Thymus (tissue), 11 donors: ENCODE measurements around the gene CDC26. TPM values are rescaled to one million over a fixed set of nuclear protein-coding genes. Genes with fewer than 3 reads are reported as not detected.

Experiments
- DNase-seq, 9 donors: peaks; one replicate each; pipeline ENCODE4 v3.0.0-alpha.2; 2013; ENCODE audit warnings: low spot score in 9 of 9, low read depth in 6 of 9, missing footprints in 1 of 9
- H3K27ac ChIP-seq, 2 donors: one replicate each; pipeline ENCODE4 v1.5.1; 2013; ENCODE audit warnings: control low read depth in 1 of 2, low read depth in 1 of 2, low read length in 1 of 2, mild to moderate bottlenecking in 1 of 2, moderate library complexity in 1 of 2
- H3K27me3 ChIP-seq, 2 donors: one replicate each; pipeline ENCODE4 v1.5.1; 2013; ENCODE audit warnings: low read length in 1 of 2; ENCODE audit not compliant: control insufficient read depth in 2 of 2, insufficient read depth in 1 of 2
- H3K36me3 ChIP-seq, 2 donors: one replicate each; pipeline ENCODE4 v1.5.1; 2013; ENCODE audit warnings: low read length in 1 of 2, mild to moderate bottlenecking in 1 of 2, moderate library complexity in 1 of 2; ENCODE audit not compliant: control insufficient read depth in 2 of 2, insufficient read depth in 2 of 2
- H3K4me1 ChIP-seq, 2 donors: one replicate each; pipeline ENCODE4 v1.5.1; 2013; ENCODE audit warnings: low read length in 2 of 2; ENCODE audit not compliant: control insufficient read depth in 2 of 2, insufficient read depth in 2 of 2
- H3K4me3 ChIP-seq, 2 donors: one replicate each; pipeline ENCODE4 v1.5.1; 2013; ENCODE audit warnings: low read length in 2 of 2, control low read depth in 1 of 2, mild to moderate bottlenecking in 1 of 2
- H3K9me3 ChIP-seq, 2 donors: one replicate each; pipeline ENCODE4 v1.5.1; 2013; ENCODE audit warnings: low read length in 1 of 2, mild to moderate bottlenecking in 1 of 2; ENCODE audit not compliant: control insufficient read depth in 2 of 2, insufficient read depth in 1 of 2
- WGBS: extraction: QIAGEN DNeasy Blood & Tissue Kit; methylation state at CpG from one replicate; pipeline ENCODE4 v1.1.7; 2013; 5-methylcytosine and 5-hydroxymethylcytosine counted together
- polyA plus RNA-seq: library from polyadenylated mRNA; stranded (reverse); fragments of 200-250 nt; gene quantifications from one replicate; pipeline ENCODE4 v1.2.3, GENCODE V29; 2013
- total RNA-seq: library from RNA; stranded (reverse); fragments of 120-200 nt; gene quantifications from one replicate; pipeline ENCODE4 v1.2.4, GENCODE V29; 2013
- donor health status: healthy.

The CDC26 gene
- total and polyA plus RNA-seq, 2 donors = 45.2 to 45.5 TPM

GRCh38 chr9:113311961-113312360, 36.6 kb upstream of the CDC26 start:
- DNase-seq = no peak
- Histone ChIP-seq H3K9me3 (no peaks in the 10 kb centered on the region), H3K4me3 (no peak overlapping the region), H3K27me3 (no peaks in the 10 kb centered on the region), H3K4me1 (no peaks in the 10 kb centered on the region), H3K27ac (no peak overlapping the region), H3K36me3 (no peaks in the 10 kb centered on the region)
- 95% methylated on average over 3 of the region's 3 CpGs for WGBS

DNA sequence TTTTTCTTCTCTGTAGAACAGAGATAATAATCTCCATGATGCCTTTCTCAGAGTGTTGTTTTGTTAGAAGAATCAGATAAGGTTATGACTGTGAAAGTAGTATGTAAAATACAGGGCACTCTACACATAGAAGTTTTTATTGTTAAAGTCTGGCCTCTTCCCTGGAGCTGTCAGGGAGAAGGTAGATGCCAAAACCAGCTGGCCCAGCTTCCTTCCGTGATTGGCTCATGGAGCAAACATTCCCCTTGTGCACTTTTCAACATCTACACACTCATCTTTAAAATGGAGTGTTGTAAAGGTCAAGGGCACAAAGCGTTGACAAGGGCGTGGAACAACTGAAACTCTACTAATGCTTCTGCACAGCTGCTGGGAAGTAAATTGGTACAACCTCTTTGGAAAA, 35.2 kb upstream of the CDC26 start:
- Histone ChIP-seq H3K27me3 (no peaks in the 10 kb centered on the region), H3K36me3 (no peaks in the 10 kb centered on the region), H3K4me3 (no peak overlapping the region), H3K9me3 (no peaks in the 10 kb centered on the region), H3K4me1 (no peaks in the 10 kb centered on the region), H3K27ac (no peak overlapping the region)
- DNase-seq = no peak
- whole genome bisulfite sequencing = 97% methylated on average over 3 of the region's 3 CpGs

DNA sequence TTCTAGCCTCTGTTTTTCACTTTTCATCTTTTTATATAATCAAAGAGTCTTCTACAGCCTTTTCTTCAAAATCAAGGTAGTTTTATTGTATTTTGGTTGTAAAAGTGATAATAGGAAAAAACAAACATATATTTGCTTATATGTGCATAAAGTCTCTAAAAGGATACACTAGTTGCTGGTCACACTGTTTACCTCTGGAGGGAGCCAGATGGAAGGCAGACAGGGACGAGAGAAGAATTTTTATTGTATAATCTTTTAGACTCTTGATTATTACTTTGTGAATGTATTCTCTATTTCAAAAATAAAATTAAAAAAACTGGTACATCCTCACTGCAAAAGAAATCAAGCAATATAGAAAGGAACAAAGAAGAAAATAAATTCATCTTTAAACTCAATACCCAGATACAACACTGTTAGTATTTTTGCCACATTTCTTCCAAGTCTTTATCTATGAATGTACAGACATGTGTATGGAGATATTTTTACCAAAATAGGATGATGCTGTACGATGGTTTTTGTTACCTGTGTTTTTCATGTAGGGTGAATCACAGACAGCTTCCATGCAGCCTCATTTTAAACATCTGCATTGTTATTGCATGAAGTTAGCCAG, 33.9 kb upstream of the CDC26 start:
- H3K36me3 ChIP-seq = no peaks in the 10 kb centered on the region
- H3K27me3 ChIP-seq = no peaks in the 10 kb centered on the region
- 14% methylated on average over 2 of the region's 2 CpGs for WGBS
- H3K4me1 ChIP-seq = no peaks in the 10 kb centered on the region
- H3K4me3 ChIP-seq = no peak overlapping the region
- H3K9me3 ChIP-seq = no peaks in the 10 kb centered on the region
- H3K27ac ChIP-seq = no peak overlapping the region
- DNase-seq = peak in 5 of 9 donors; percentile 3 to 46 (median 22)

DNA sequence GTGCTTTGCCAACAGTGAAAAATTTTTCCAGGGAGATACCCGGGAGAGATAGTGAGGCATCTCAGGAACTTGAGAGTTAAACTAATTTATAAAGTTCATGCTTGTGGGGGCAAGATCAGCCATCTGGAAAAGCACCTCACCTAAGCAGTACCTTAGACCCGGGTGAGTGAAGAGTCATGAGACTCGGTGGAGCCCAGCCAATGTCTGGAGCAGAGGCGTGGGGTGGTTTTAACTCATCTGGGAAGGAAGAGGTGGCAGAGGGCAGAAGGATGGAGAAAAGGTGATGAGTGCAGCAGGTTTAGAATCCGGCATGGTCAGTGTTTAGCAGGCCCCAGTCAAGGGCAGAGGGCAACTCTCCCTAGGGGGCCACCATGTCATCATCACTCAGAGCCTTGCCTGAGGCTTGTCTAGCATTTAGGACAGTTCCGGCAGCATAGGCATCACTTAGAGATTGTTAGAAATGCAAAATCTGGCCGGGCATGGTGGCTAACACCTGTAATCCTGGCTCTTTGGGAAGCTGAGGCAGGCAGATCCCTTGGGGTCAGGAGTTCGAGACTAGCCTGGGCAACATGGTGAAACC, 32.1 kb upstream of the CDC26 start:
- Histone ChIP-seq H3K4me1 (no peaks in the 10 kb centered on the region), H3K27me3 (no peaks in the 10 kb centered on the region), H3K36me3 (no peaks in the 10 kb centered on the region), H3K9me3 (no peaks in the 10 kb centered on the region), H3K27ac (no peak overlapping the region), H3K4me3 (no peak overlapping the region)
- no peak for DNase-seq
- 88% methylated on average over 8 of the region's 8 CpGs for WGBS

DNA sequence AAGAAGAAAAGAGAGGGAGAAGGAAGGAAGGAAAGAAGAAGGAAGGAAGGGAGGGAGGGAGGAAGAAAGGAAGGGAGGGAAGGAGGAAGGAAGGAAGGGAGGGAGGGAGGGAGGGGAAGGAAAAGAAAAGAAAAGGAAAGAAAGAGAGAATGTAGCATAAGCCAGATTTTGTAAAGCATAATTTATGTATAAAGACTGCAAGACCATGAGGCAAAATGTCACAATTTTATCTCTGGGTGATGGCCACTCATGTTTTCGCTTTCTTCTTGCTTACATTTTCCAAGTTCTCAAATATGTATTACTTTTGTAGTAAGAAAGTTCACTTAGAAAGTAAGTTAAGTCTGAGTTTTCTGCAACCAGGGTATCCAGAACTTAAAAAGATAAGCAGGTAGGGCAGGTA, 31.2 kb upstream of the CDC26 start:
- 100% methylated on average over 1 of the region's 1 CpG for WGBS
- Histone ChIP-seq H3K36me3 (no peaks in the 10 kb centered on the region), H3K4me1 (no peaks in the 10 kb centered on the region), H3K27ac (no peak overlapping the region), H3K27me3 (no peaks in the 10 kb centered on the region), H3K4me3 (no peak overlapping the region), H3K9me3 (no peaks in the 10 kb centered on the region)
- DNase-seq = no peak

DNA sequence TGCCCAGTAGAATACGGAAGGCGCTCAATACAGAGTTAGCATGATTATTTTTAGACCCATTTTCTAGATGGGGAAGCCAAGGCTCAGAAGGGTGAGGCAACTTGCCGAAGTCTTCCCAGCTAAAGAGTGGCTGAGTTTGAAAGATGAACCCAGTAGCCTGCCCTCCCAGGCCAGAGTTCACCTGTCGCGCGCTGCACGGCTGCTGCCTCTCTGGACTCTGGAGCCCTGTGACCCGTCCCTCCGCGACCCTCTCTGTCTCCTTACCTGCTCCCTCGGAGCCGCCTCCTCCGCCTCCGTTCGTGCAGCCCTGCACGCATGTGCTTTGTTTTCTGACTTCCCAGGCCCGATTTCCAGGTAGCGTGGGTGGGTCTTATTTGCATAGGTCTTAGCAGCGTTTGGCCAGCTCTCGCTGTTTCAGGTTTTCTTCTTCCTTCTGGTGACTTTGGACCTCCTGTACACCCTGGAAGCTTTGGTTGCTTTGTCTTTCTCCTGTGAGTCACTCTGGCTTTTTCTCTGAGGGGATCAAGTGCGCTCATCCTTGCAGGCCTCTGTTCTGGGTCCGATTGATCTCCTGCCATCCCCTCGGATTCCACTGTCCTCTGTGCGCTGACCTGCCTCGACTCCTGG, 27.5 kb upstream of the CDC26 start, which contains the start of gene RNF183:
TSS of gene RNF183 (minus strand) at position 585 of the 627 bp plus-strand sequence. CDS start 5,192 bp downstream, outside the sequence.
- no peak within 1 kb of the TSS for H3K4me3 ChIP-seq
- no peaks in the 10 kb centered on the region for H3K9me3 ChIP-seq
- 91% methylated on average over 25 of the region's 25 CpGs for WGBS
- no peaks in the 10 kb centered on the region for H3K4me1 ChIP-seq
- H3K27me3 ChIP-seq = no peaks in the 10 kb centered on the region
- no peaks in the 10 kb centered on the region for H3K36me3 ChIP-seq
- no peak for DNase-seq
- H3K27ac ChIP-seq = no peak within 1 kb of the TSS

DNA sequence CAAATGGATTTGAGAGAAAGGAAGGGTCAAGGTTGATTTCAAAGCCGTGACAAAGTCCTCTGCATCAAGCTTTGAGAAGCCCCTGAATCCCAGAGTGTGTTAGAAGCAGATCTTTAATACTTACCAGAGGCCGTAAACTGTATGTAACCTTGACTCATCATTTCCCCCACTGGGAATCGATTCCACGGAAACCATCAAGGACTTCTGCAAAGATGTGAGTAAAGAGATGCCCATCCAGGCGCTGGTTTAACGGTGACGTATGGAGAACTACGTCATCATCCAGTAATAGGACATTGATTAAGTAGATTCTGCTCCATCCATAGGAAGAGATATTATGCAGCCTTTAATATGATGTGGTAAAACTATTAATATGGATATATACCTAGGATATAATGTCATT, 26.2 kb upstream of the CDC26 start:
- H3K27me3 ChIP-seq = no peaks in the 10 kb centered on the region
- H3K27ac ChIP-seq = no peak overlapping the region
- H3K36me3 ChIP-seq = no peaks in the 10 kb centered on the region
- no peak overlapping the region for H3K4me3 ChIP-seq
- no peaks in the 10 kb centered on the region for H3K4me1 ChIP-seq
- no peaks in the 10 kb centered on the region for H3K9me3 ChIP-seq
- no peak for DNase-seq
- WGBS = 96% methylated on average over 8 of the region's 8 CpGs

GRCh38 chr9:113299800-113300292, 24.5 kb upstream of the CDC26 start:
- DNase-seq = peak in 1 of 9 donors; percentile 8
- peaks cover 0 to 2% of the 10 kb centered on the region in 2 donors for H3K36me3 ChIP-seq
- no peaks in the 10 kb centered on the region for H3K9me3 ChIP-seq
- 52% methylated on average over 8 of the region's 8 CpGs for WGBS
- no peaks in the 10 kb centered on the region for H3K27me3 ChIP-seq
- H3K4me3 ChIP-seq = no peak overlapping the region
- no peaks in the 10 kb centered on the region for H3K4me1 ChIP-seq
- H3K27ac ChIP-seq = no peak overlapping the region
